ENCODE data around the gene MT4. TPM values are rescaled to one million over a fixed set of nuclear protein-coding genes. Genes with fewer than 3 reads are reported as not detected.

MT4 gene
- total RNA-seq, 1 donor, result not detected

DNA sequence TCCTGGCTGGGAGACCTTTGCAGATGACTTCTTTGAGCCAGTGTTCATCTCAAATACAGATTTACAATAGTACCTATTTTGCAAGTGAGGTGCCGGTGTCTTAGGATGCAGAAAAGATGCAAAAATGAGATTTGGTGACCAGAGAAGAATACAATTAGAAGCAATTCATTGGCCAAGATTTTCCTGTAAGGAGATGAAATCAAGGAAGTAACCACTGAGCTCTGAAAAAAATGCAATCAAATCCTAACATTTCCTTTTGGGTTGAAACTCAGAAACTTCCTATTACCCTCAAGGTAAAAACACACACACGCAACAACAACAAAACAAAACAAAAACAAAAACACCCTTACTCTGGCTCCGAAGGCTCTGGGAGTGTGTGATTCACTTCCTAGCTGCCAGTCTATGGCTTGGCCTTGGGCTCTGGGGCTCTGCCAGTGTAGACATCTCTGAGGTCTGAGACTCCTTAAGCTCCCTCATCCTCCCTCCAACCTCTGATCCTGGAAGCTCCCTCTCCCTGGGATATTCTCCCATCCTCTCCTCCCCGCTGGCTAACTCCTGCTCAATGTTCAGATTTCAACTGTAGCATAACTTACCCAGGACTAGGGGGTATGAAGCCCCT, 16.8 kb upstream of the MT4 start:
- no peak overlapping the region for H3K4me3 ChIP-seq (ENCODE audit: low read length)
- no peaks in the 10 kb centered on the region for H3K27me3 ChIP-seq (ENCODE audit: insufficient read depth, low read length)
- no peaks in the 10 kb centered on the region for H3K9me3 ChIP-seq (ENCODE audit: low read depth, low read length)
- peaks cover 14% of the 10 kb centered on the region for H3K4me1 ChIP-seq (ENCODE audit: insufficient read depth, low read length)

DNA sequence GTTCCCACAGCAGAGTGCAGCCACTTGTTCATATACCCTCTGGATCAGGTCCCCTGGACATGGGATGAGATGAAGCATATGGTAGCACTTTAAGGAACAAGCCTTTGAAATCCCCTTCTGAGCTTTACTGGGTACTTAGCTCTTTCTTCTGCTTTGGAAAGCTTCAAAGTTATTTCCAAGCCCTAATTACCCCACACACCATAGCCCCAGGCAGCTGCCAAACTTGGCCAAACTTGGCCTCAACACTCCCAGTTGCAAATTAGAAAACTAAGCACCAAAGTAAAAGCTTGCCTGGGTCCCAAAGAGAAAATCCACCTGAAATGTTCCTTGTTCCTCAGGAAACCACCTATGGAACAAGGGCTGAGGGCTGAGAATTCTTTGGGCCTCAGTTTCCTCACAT, 15.7 kb upstream of the MT4 start:
- H3K4me3 ChIP-seq (ENCODE audit: low read length), result no peak overlapping the region
- H3K9me3 ChIP-seq (ENCODE audit: low read depth, low read length), result no peaks in the 10 kb centered on the region
- H3K27me3 ChIP-seq (ENCODE audit: insufficient read depth, low read length), result no peaks in the 10 kb centered on the region
- peaks cover 14% of the 10 kb centered on the region for H3K4me1 ChIP-seq (ENCODE audit: insufficient read depth, low read length)

DNA sequence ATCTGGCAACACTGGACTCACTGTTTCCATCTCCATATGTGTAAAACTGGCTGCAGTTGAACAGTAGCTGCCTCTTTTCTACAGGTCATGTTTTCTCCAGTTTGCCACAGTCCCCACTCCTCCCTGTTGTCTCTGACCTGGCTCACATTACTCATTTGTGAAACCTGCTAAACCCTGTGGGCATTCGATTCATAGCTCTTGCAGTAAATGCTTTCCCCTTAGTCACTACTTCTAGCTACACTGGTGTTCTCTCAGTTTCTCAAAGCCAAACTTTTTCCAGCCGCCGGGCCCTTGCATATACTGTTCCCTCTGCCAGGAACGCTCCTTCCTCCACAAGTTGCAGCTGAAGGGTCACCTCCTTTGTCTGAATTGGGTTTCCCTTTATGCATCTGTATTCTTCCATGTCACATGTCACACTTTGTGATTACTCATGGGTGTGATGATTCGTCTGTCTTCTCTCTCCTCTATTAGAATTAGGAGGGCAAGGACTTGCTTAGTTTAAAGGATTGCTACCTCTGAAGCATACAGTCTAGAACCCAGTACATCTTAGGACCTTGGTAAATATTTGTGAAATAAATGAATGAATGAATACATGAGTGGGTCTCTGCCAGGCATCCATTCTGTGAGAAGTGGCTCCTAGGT, 15.0 kb upstream of the MT4 start:
- Histone ChIP-seq H3K4me1 (ENCODE audit: insufficient read depth, low read length) (peaks cover 14% of the 10 kb centered on the region), H3K4me3 (ENCODE audit: low read length) (no peak overlapping the region)

DNA sequence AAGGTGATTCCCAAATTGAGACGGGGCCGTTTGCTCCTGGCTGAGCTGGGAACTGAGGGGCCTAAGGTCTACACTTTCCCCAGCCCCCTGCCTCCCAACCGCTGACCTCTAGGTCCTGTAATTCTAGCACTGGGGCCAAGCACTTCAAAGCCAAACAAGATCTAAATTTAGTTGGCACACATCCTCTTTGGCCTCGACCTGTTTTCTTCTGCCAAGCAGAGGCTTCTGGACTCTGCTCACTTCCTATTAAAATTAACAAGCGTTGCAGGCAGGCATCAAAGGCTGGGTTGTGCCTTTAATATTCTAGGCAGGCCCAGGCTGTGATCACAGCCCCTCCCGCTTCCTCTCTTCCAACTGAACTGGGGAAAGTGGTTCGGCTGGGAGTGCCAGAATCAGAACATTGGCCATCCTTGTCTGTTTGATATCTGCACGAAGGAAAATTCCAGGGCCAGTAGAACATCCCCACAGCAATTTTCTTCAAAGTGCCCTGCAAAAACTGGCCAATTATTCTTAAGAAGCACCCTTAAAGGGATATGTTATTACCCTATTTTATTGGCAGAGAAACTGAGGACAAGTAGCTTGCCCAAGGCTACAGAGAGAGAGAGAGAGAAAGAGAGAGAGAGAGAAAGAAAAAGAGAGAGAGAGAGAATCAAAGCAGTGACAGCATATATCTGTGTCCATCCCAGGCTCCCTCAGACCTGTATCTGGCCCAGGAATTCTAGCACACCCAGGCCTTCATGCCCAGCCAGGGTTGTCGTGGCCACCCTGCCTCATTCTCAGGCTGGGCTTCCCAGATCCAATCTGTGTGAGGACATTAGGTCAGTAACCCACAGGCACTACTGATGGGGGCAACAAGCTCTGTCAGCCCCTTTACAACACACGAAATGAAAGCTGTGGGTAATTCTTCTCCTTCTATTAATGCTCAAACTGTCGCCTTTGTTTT, 12.8 kb upstream of the MT4 start:
- H3K27me3 ChIP-seq (ENCODE audit: insufficient read depth, low read length), result no peaks in the 10 kb centered on the region
- H3K4me1 ChIP-seq (ENCODE audit: insufficient read depth, low read length), result peaks cover 13% of the 10 kb centered on the region
- H3K4me3 ChIP-seq (ENCODE audit: low read length), result no peak overlapping the region
- no peaks in the 10 kb centered on the region for H3K9me3 ChIP-seq (ENCODE audit: low read depth, low read length)

More for the DNA sequence above, 15.0 kb upstream of the MT4 start:
- Histone ChIP-seq H3K27me3 (ENCODE audit: insufficient read depth, low read length) (no peaks in the 10 kb centered on the region), H3K9me3 (ENCODE audit: low read depth, low read length) (no peaks in the 10 kb centered on the region)

DNA sequence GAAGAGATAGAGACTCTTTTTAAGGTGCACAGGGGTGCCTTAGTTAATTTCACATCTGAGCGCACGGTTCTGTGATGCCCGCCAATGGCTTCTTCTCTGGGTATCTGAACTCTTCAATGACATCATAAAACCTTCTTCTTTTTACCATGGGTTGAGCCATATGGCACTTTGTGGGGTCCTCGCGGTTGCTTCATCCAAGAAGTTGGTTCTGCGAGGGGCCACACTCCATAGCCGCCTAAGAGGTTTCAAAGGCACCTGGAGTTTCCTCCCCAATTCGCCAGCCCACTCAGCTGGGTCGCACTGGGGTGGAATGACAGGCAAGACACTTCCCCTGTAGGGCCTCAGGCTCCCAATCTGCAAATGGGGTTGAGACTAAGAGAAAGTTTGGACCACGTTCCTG, 10.4 kb upstream of the MT4 start:
- Histone ChIP-seq H3K9me3 (ENCODE audit: low read depth, low read length) (no peaks in the 10 kb centered on the region), H3K4me3 (ENCODE audit: low read length) (no peak overlapping the region), H3K4me1 (ENCODE audit: insufficient read depth, low read length) (no peaks in the 10 kb centered on the region), H3K27me3 (ENCODE audit: insufficient read depth, low read length) (no peaks in the 10 kb centered on the region)

DNA sequence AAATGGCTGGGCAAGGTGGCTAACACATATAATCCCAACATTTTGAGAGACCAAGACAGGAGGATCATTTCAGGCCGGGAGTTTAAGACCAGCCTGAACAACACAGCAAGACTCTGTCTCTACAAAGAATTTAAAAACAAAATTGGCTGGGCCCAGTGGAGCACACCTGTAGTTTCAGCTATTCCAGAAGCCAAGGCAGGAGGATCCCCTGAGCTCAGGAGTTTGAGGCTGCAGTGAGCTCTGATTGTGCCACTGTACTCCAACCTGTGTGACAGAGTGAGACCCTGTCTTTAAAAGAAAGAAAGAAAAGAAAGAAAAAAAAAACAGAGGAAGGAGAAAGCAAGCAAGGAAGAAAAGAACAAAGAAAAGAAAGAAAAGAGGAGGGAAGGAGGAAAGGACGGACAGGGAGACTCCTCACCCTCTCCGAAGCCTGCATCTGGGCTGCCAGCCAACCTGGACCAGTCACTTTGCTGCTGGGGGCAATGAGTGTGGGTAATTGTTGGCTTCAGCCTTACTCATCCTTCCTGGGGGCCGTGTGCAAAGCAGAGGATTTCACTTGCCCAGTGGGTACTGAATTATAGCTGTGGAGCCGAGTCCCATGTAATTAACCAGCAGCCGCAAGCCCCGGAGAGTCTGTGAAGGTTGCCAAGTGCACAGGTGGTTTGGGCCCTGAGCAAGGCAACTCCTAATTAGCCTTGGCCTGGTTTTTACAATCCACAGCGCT, 6.7 kb upstream of the MT4 start:
- no peaks in the 10 kb centered on the region for H3K9me3 ChIP-seq (ENCODE audit: low read depth, low read length)
- H3K27me3 ChIP-seq (ENCODE audit: insufficient read depth, low read length), result no peaks in the 10 kb centered on the region
- H3K4me3 ChIP-seq (ENCODE audit: low read length), result no peak overlapping the region
- no peaks in the 10 kb centered on the region for H3K4me1 ChIP-seq (ENCODE audit: insufficient read depth, low read length)

DNA sequence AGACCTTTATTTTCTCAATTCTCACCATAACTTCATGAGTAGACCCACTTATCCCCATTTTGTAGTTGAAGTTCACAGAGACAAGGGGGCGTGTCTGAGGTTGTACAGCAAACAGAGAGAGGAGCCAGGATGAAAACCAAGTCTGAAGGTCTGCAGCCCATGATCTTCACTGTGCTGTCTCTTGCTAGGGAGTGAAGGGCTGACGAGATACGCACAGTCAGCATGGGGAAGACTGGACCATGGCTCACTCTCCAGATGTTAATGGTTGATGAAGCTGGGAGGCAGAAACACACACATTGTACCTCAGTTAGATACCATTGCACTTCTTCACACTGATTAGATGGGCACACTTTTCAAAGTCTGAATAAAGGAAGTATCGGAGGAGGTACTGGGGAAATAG, 5.8 kb upstream of the MT4 start:
- Histone ChIP-seq H3K9me3 (ENCODE audit: low read depth, low read length) (no peaks in the 10 kb centered on the region), H3K4me1 (ENCODE audit: insufficient read depth, low read length) (no peaks in the 10 kb centered on the region), H3K27me3 (ENCODE audit: insufficient read depth, low read length) (no peaks in the 10 kb centered on the region), H3K4me3 (ENCODE audit: low read length) (no peak overlapping the region)

DNA sequence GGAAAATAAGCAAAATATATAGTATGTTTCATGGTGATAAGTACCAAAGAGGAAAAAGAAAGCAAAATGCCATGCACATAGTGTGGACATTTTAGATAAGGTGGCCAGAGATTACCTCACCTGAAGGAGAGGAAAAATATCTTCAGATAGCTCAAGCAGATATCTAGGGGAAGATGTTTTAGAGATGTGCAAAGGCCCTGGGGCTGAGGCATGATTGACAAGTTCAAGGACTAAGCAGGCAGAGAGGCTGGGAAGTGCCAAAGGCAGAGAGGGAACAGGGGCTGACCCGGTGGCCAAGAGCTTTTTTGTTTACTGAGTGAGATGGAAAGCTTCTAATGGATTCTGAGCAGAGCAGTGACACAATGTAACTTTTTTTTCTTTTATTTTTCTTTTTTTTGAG, 4.4 kb upstream of the MT4 start:
- Histone ChIP-seq H3K4me3 (ENCODE audit: low read length) (no peak overlapping the region), H3K9me3 (ENCODE audit: low read depth, low read length) (no peaks in the 10 kb centered on the region), H3K27me3 (ENCODE audit: insufficient read depth, low read length) (no peaks in the 10 kb centered on the region), H3K4me1 (ENCODE audit: insufficient read depth, low read length) (no peaks in the 10 kb centered on the region)

DNA sequence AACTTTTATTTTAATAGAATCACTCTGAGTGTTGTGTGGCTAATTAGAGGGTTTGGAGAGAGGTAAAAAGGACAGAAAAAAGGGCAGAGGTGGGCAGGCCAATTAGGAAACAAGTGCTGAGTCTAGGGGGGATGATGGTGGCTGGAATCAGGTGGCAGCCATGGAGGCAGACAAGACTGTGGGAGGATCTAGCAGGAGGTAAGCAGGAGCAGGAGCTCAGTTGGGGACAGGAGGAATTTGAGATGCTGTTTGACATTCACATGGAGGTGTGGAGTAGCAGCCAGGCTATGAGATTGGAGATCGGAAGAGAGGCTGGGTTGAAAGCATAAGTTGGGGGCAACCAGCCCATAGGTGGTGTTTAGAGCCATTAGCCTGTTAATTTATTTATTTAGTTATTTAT, 3.7 kb upstream of the MT4 start:
- no peaks in the 10 kb centered on the region for H3K9me3 ChIP-seq (ENCODE audit: low read depth, low read length)
- H3K4me3 ChIP-seq (ENCODE audit: low read length), result no peak overlapping the region
- no peaks in the 10 kb centered on the region for H3K4me1 ChIP-seq (ENCODE audit: insufficient read depth, low read length)
- H3K27me3 ChIP-seq (ENCODE audit: insufficient read depth, low read length), result no peaks in the 10 kb centered on the region

DNA sequence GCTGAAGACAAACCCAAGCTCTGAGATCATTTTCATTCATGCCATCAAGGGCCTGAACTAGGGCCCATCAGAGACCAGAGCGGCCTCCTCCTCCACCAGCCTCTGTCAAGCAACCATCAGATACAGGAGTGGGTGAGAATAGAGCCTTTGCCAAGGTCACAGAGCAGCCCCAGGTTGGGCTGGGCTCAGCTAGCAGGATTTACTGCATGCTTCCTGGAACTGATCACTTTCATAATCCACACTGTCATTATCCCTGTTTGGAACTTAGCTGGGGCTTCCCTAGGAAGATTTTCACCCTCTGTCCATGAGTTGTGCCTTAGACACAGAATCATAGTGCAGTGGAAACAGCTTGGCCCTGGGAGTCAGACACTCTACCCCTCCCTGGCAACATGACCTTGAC, 5.1 kb downstream of the MT4 start:
- no peaks in the 10 kb centered on the region for H3K27me3 ChIP-seq (ENCODE audit: insufficient read depth, low read length)
- no peaks in the 10 kb centered on the region for H3K9me3 ChIP-seq (ENCODE audit: low read depth, low read length)
- no peak overlapping the region for H3K4me3 ChIP-seq (ENCODE audit: low read length)
- H3K4me1 ChIP-seq (ENCODE audit: insufficient read depth, low read length), result no peaks in the 10 kb centered on the region

DNA sequence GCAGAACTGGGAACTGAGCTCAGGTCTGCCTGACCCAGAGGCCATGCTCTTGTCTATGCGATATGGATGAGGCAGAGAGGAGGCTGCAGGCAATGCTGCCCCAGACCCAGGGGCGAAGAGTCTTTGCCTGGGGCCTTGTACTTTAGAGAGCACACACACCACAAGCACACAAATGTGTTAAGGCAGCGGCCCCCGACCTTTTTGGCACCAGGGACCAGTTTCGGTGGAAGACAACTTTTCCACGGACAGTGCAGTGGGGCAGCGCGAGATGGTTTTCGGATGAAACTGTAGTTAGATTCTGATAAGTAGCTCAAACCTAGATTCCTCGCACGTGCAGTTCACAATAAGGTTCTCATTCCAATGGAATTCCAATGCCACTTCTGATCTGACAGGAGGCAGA, 6.7 kb downstream of the MT4 start:
- H3K27me3 ChIP-seq (ENCODE audit: insufficient read depth, low read length), result no peaks in the 10 kb centered on the region
- H3K9me3 ChIP-seq (ENCODE audit: low read depth, low read length), result no peaks in the 10 kb centered on the region
- H3K4me1 ChIP-seq (ENCODE audit: insufficient read depth, low read length), result no peaks in the 10 kb centered on the region
- no peak overlapping the region for H3K4me3 ChIP-seq (ENCODE audit: low read length)

DNA sequence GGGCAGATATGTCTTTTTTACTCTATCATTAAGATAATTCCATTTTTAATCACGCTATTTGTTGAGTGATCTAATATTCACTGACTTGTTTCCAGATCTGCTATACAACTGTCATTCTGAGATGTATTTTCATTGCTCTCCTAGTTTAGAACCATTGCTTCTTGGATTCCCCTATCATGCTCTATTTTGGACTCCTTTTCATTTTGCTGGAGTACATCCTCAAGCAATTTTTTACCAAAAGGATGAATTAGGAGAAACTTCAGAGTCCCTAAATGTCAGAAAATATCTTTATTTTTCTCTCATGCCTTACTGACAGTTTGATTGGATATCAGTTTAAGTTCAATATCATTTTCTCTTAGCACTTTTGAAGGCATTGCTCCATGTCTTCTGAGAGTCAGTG, 9.8 kb downstream of the MT4 start:
- Histone ChIP-seq H3K4me3 (ENCODE audit: low read length) (no peak overlapping the region), H3K9me3 (ENCODE audit: low read depth, low read length) (no peaks in the 10 kb centered on the region), H3K4me1 (ENCODE audit: insufficient read depth, low read length) (no peaks in the 10 kb centered on the region), H3K27me3 (ENCODE audit: insufficient read depth, low read length) (no peaks in the 10 kb centered on the region)

DNA sequence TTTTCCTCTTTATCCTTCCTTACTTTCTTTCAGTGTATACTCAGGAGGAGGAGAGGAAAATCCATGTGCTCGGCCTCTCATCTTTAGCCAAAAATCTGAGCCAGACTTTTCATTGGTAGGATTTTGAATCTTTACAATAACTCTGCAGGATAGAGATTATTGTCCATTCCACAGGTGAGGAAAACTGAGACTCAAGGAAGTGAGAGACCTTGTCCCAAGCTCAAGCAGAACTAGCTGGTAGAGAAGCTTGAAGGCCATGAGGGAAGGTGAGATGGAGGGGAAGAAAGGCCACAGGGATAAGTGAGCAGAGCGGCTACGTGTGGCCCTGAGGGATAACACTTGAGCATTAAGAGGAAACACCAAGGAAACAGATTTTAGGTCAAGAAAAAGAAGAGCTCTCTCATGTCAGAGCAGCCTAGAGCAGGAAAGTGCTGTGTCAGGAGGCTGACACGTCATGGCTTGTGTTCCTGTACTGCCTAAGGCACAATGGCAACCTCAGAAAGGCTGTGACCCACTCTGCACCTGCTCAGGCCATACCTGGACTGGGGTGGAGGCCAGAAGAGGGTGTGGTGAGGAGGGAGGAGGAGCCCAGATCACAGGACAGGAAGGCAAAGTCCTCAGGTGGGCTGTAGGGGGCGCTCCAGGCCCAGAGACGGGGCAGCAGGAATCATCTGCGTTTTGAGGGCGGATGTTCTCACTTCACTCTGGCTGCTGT, 11.9 kb downstream of the MT4 start:
- Histone ChIP-seq H3K9me3 (ENCODE audit: low read depth, low read length) (no peaks in the 10 kb centered on the region), H3K4me1 (ENCODE audit: insufficient read depth, low read length) (no peaks in the 10 kb centered on the region), H3K4me3 (ENCODE audit: low read length) (no peak overlapping the region), H3K27me3 (ENCODE audit: insufficient read depth, low read length) (no peaks in the 10 kb centered on the region)

DNA sequence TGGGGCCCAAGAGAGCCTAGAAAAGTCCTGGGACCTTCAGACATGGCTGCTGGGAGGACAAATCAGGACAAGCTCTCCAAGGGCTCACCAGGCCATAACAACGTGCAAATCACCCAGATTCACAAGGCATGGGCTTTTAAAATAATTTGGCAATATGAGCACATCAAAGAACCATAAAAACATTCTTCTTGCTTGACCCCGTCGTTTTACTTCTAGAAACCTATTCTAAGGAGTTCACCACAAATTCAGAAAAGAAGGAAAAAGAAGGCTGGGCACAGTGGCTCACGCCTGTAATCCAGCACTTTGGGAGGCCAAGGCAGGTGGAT, 12.4 kb downstream of the MT4 start:
- H3K27me3 ChIP-seq (ENCODE audit: insufficient read depth, low read length), result no peaks in the 10 kb centered on the region
- H3K9me3 ChIP-seq (ENCODE audit: low read depth, low read length), result no peaks in the 10 kb centered on the region
- H3K4me3 ChIP-seq (ENCODE audit: low read length), result no peak overlapping the region
- no peaks in the 10 kb centered on the region for H3K4me1 ChIP-seq (ENCODE audit: insufficient read depth, low read length)
